Mesodermal cell (in vitro differentiated cells): ENCODE measurements around the gene LSM4.

Source experiments
- H3K27ac ChIP-seq: 2 replicates; pipeline ENCODE4 v1.7.0; 2013; ENCODE audit warnings: mild to moderate bottlenecking, low read depth, low read length, moderate library complexity; ENCODE audit not compliant: severe bottlenecking
- H3K36me3 ChIP-seq: 2 replicates; pipeline ENCODE4 v1.7.1; 2013; ENCODE audit warnings: mild to moderate bottlenecking, low read length, moderate library complexity; ENCODE audit not compliant: control insufficient read depth, insufficient read depth
- H3K4me1 ChIP-seq: one replicate; pipeline ENCODE4 v1.7.1; 2013; ENCODE audit warnings: mild to moderate bottlenecking, low read length; ENCODE audit not compliant: insufficient read depth, control insufficient read depth, poor library complexity, severe bottlenecking
- H3K4me3 ChIP-seq: 2 replicates; pipeline ENCODE4 v1.7.0; 2013; ENCODE audit warnings: low read length, control low read depth, mild to moderate bottlenecking; ENCODE audit not compliant: insufficient read depth, poor library complexity, severe bottlenecking; ENCODE audit errors: extremely low read depth
- H3K9me3 ChIP-seq: 2 replicates; pipeline ENCODE4 v1.7.1; 2013; ENCODE audit warnings: mild to moderate bottlenecking, low read length, moderate library complexity; ENCODE audit not compliant: control insufficient read depth
- WGBS, 2 experiments: methylation state at CpG; one replicate each; pipeline ENCODE4 v1.1.5; 2013; ENCODE audit warnings: missing lambda C conversion rate in 2 of 2; ENCODE audit not compliant: insufficient coverage in 2 of 2; 5-methylcytosine and 5-hydroxymethylcytosine counted together

The LSM4 gene

DNA sequence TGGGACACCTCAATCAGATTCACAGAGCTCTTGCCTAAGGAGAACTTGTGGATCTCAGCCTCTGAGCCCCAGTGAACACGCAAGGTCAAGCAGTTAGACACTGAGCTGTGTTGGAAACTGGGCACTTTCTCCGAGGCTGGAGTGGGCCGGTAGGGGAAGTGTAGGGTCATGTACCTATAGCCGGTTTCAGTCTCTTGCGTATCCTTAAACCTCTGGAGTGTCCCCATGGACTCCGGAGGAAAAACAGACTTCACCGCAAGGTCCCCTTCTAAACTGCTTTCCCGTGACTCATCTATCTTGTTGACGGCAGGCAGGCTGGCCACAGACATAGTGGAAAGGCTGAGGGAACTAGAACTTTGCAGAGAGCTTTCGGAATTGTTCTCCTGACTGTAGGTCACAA, 60.0 kb downstream of the LSM4 start:
- H3K9me3 ChIP-seq = no peaks in the 10 kb centered on the region
- no peak overlapping the region for H3K4me3 ChIP-seq
- H3K36me3 ChIP-seq = peaks cover 33% of the 10 kb centered on the region
- 95 to 96% methylated on average over 9 to 10 of the region's 10 CpGs for WGBS, 2 experiments
- H3K27ac ChIP-seq = peak overlapping the region; percentile 5
- no peaks in the 10 kb centered on the region for H3K4me1 ChIP-seq

DNA sequence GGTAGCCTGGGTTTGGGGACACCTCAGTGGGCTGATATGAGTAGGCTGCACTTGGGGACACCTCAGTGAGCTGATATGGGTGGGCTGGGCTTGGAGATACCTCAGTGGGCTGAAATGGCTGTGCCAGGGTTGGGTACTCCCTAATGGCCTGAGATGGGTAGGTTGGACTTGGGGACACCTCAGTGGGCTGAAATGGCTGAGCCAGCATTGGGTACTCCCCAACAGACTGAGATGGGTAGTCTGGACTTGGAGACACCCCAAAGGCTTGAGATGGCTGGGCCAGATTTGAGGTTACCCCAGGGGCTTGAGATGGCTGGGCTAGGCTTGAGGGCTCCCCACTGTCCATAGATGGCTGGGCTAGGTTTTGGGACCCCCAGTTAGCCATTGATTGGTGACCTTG, 60.7 kb downstream of the LSM4 start:
- Histone ChIP-seq H3K27ac (no peak overlapping the region), H3K4me3 (no peak overlapping the region), H3K36me3 (peaks cover 30% of the 10 kb centered on the region), H3K4me1 (no peaks in the 10 kb centered on the region), H3K9me3 (no peaks in the 10 kb centered on the region)

DNA sequence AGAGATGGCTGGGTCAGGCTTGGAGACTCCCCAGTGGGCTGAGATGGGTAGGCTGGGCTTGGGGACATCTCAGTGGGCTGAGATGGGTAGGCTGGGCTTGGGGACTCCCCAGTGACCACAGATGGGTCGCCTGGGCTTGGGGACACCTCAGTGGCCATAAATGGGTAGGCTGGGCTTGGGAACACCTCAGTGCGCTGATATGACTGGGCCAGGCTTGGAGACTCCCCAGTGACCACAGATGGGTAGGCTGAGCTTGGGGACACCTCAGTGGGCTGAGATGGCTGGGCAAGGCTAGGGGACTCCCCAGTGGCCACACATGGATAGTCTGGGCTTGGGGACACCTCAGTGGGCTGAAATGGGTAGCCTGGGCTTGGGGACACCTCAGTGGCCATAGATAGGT, 61.4 kb downstream of the LSM4 start:
- peaks cover 24% of the 10 kb centered on the region for H3K36me3 ChIP-seq
- 85 to 100% methylated on average over 2 of the region's 2 CpGs for WGBS, 2 experiments
- H3K9me3 ChIP-seq = no peaks in the 10 kb centered on the region
- H3K4me1 ChIP-seq = no peaks in the 10 kb centered on the region
- no peak overlapping the region for H3K4me3 ChIP-seq
- no peak overlapping the region for H3K27ac ChIP-seq

DNA sequence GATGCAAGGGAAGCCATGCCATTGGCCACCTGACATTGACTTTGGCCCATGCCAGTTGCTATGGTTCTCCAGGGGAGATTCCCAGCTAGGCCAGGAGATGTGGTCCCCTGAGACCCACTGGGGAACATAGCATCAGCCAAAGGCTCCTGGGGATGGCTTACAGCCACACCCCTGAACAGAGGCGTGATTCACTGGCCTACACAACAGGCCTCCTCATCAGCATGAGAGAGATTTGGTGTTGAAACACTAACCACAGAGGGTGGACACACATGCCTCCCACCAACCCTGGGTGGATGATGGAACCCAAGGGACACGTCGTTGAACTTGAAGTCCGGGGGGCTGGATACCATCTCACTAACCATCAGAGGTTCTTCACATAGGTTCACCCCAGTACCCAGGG, 63.0 kb downstream of the LSM4 start:
- Histone ChIP-seq H3K4me1 (no peaks in the 10 kb centered on the region), H3K27ac (no peak overlapping the region), H3K9me3 (no peaks in the 10 kb centered on the region), H3K36me3 (peaks cover 12% of the 10 kb centered on the region), H3K4me3 (no peak overlapping the region)
- 96 to 100% methylated on average over 3 to 4 of the region's 4 CpGs for WGBS, 2 experiments

DNA sequence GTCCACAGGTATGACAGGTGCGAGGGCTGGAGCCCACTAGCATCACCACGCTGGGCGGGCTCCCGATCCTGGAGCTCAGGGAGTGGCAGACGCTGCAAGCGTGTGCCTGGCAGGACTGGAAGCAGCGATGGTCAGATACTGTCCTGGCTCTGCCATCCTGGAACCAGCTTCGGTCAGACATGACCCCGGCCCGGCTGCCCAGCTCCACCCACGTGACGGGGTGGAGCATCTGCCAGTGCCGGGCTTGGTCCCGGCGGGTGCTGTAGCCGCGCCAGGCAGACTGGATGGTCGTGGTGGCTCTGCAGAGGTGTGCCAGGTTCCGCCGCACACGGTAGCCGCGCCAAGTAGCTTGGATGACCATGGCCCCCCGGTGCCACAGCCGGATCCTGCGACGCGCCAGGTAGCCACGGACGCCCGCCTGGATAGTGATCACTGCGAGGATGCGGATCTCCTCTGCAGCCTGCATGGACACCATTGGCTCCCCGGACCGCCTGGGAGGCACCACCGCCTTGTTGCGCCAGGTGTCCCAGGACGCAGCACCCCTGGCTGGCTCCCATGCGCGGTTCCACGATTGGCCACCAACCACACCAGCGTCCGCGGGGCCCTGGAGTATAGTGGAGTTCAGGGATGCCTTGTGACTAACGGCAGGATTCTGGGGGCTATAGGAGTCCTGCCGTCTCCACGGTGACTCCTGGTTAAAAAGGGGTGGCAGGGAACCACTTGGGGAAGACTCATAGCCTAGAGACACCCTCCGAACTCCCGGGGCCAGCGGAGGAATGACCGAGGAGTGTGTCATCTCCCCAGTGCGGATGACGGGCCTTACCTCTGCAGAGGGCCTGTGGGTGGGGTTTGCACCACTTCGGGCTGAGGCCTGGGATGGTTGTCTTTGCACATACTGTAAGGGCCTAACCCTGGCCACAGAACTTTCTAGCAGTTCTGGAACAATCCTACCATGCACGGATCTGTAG, 65.1 kb downstream of the LSM4 start:
- no peaks in the 10 kb centered on the region for H3K9me3 ChIP-seq
- no peak overlapping the region for H3K27ac ChIP-seq
- no peak overlapping the region for H3K4me3 ChIP-seq
- no peaks in the 10 kb centered on the region for H3K36me3 ChIP-seq
- 94% methylated on average over 52 to 55 of the region's 55 CpGs for WGBS, 2 experiments
- no peaks in the 10 kb centered on the region for H3K4me1 ChIP-seq
